NB4 (cell line): ENCODE results near the gene ZNF775.
A peak's percentile ranks its signal among the peaks of the same experiment; 100 is the strongest.

Source experiments
- TF ChIP-seq, protein P1 (sequence below): IDR thresholded peaks from one replicate; pipeline ENCODE4 v1.5.1; 2012; ENCODE audit warnings: low read depth, low read length
- TF ChIP-seq, protein P2 (sequence below): IDR thresholded peaks from 2 replicates; pipeline ENCODE4 v1.6.1; 2011; ENCODE audit warnings: low read depth, low read length

DNA sequence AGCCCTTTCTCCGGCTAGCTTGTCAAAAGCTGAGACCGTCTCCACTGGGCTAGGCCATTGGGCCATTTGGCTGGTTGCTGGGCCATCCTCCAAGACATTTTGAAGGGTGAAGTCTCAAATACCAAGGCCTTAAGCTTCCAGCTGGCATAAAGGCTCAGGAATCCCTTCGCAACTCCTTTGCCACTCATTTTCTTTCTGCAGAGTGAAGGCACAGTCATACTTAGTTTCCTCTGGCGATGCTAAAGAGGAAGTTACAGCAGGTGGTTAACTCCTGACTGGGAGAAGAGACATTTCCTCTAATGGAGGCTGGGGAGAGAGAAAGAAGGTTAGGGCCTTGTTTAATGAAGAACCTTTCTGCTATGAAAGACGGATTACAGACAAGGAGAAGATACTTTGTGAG lies 15.3 kb upstream of the ZNF775 start:
- TF ChIP-seq, protein P1, sequence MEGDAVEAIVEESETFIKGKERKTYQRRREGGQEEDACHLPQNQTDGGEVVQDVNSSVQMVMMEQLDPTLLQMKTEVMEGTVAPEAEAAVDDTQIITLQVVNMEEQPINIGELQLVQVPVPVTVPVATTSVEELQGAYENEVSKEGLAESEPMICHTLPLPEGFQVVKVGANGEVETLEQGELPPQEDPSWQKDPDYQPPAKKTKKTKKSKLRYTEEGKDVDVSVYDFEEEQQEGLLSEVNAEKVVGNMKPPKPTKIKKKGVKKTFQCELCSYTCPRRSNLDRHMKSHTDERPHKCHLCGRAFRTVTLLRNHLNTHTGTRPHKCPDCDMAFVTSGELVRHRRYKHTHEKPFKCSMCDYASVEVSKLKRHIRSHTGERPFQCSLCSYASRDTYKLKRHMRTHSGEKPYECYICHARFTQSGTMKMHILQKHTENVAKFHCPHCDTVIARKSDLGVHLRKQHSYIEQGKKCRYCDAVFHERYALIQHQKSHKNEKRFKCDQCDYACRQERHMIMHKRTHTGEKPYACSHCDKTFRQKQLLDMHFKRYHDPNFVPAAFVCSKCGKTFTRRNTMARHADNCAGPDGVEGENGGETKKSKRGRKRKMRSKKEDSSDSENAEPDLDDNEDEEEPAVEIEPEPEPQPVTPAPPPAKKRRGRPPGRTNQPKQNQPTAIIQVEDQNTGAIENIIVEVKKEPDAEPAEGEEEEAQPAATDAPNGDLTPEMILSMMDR: no peak
- TF ChIP-seq, protein P2, sequence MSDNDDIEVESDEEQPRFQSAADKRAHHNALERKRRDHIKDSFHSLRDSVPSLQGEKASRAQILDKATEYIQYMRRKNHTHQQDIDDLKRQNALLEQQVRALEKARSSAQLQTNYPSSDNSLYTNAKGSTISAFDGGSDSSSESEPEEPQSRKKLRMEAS: peak; percentile 46; the same call in 1 of the 2 replicates
